ENCODE measurements around the gene NRG3.

DNA sequence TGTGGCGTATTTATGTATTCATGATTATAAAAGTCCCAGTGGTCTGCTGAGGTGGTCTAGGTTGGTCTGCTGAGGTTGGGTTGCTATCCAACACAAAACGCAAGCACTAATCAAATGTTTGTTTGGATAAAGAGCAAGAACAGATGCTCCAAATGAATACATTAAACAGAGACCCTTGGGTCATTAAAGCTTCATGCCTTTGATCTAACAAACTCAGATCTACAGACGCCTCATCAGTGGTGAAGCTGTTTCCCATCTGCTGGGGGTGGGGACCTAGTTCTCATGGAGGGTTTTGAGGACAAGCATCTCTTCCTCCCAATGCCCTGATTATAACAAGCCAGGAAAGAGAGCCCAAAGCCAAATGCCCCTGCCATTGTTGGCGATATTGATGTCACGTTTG, 786.7 kb downstream of the NRG3 start:
- TF ChIP-seq SUZ12 (IDR thresholded peaks at IDR 0.05; ENCODE audit: extremely low read depth, insufficient read depth, insufficient read length) = no peak
- TF ChIP-seq ZNF274 (IDR thresholded peaks at IDR 0.05; ENCODE audit: low read depth, low read length) = no peak
- TF ChIP-seq YY1 (IDR thresholded peaks at IDR 0.05; ENCODE audit: insufficient read depth, insufficient read length) = no peak

All from NT2/D1 (cell line).